Mammary epithelial cell (primary cell): ENCODE measurements around the gene FEM1C.

Experiments
- CTCF ChIP-seq, 2 donors: IDR thresholded peaks in 1 of 2; conservative IDR thresholded peaks in 1 of 2; 2 replicates each; pipeline ENCODE4 v1.5.1; 2011 to 2012; ENCODE audit warnings: inconsistent platforms in 2 of 2, low read length in 2 of 2, mild to moderate bottlenecking in 2 of 2, control low read depth in 1 of 2, low read depth in 1 of 2; ENCODE audit not compliant: insufficient read depth in 1 of 2; ENCODE audit errors: extremely low read depth in 1 of 2
- EZH2 ChIP-seq: IDR thresholded peaks from 2 replicates; pipeline ENCODE4 v1.6.1; 2012; ENCODE audit warnings: low read length, inconsistent platforms, borderline replicate concordance

DNA sequence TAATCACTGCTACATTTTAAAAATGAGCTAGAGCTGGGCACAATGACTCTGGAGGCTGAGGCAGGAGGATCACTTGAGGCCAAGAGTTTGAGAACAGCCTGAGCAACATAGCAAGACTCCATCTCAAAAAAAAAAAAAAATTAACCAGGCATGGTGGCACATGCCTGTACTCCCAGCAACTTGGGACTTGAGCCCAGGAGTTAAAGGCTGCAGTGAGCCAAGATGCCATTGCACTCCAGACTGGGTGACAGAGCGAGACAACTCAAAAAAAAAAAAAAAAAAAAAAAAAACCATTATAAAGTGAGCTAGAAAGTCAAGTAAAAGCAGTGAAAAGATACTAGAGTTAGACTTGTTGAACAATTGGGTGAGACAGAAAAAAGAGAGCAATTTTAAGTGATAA lies 28.2 kb downstream of the FEM1C start:
- TF ChIP-seq CTCF (conservative IDR thresholded peaks at IDR 0.05 in 1 of 2, IDR thresholded peaks at IDR 0.05 in 1 of 2; ENCODE audit: extremely low read depth in 1 of 2, insufficient read depth in 1 of 2, low read depth in 1 of 2, low read length in 2 of 2) (no peak), EZH2 (no peak)
